Stimulated activated CD4-positive, alpha-beta T cell treated with anti-CD3 and anti-CD28 coated beads, TNF-alpha, amount 100 ng/mL, for 24 hours (primary cell): ENCODE measurements around the gene PPP1R14C.

Experiments used
- DNase-seq, 3 experiments: peaks; one replicate each; pipeline ENCODE4 v3.0.0-alpha.2; 2020; ENCODE audit warnings: low read depth in 3 of 3

Gene PPP1R14C

DNA sequence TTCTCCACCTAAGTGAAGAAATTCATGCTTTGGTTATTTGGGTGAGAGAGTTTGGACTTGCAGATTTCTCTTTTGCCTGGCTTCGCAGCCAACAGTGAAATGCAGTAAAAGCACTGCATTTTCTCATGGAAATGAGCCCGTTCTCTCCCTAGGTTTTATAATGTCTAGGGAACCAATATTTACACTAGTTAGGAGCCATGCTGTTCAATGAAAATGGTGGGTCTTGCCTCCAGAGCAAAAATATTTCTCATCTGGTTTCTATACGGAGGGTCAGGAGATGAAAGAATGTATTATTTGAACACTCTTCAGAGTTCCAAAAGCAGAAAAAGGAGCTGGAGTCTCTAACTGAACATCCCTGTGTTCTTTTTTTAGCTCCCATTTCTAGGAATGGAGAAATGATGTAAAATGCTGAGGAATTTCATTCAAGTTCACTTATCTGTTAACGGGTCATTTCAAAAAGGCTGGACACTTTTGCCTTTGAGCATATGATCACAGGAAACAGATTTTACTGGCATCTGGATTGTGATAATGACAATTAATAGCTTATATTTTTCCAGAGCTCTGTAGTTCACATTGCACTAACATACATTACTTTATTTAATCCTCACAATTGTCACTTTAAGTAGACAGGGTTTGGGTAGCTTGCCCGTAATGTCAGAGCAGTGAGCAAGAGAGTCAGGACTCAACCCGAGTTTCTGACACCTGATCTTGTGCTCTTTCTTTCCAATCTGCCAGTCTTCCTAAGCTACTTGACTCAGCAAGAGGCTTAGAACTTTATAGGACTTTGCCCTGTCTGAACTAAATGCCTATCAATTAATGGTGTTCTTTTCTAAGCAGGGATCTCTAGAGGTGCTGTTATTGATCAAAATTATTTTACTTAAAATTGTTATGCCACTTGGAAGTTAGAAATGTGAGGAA is 78.0 kb downstream of the PPP1R14C start:
- DNase-seq = no peak

- DNase-seq = no peak
Measured at GRCh38 chr6:150224820-150225219, 82.0 kb downstream of the PPP1R14C start.

GRCh38 chr6:150227281-150227680 is 84.4 kb downstream of the PPP1R14C start:
- no peak for DNase-seq

GRCh38 chr6:150228072-150228733 is 85.4 kb downstream of the PPP1R14C start:
- no peak for DNase-seq

- no peak for DNase-seq
Measured at GRCh38 chr6:150229436-150230163, 86.8 kb downstream of the PPP1R14C start.

- DNase-seq = no peak
Measured at GRCh38 chr6:150230164-150230561, 87.3 kb downstream of the PPP1R14C start.

- DNase-seq = no peak
Measured at GRCh38 chr6:150230832-150231524, 88.1 kb downstream of the PPP1R14C start.

- DNase-seq = no peak
Measured at GRCh38 chr6:150231525-150231850, 88.6 kb downstream of the PPP1R14C start.

DNA sequence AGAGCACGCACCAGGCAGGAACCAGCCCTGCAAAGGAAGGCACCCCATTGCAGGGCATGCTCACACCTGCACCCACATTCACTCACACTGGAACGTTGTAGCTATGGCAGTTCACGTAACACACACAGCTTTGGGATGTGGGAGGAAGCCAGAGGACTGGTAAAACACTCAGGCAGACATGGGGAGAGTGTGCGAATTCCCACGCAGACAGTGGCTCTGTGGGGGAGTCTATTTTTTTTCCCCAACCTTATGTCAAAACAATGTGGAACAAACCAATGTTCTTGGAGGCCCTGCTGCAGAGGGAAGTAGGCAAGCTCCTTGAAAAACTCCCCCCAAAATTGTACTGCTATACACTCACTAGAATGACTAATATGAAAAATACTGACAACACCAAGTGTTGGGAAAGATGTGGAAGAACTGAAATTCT is 91.0 kb downstream of the PPP1R14C start:
- no peak for DNase-seq

GRCh38 chr6:150235218-150235617 is 92.4 kb downstream of the PPP1R14C start:
- no peak for DNase-seq

DNA sequence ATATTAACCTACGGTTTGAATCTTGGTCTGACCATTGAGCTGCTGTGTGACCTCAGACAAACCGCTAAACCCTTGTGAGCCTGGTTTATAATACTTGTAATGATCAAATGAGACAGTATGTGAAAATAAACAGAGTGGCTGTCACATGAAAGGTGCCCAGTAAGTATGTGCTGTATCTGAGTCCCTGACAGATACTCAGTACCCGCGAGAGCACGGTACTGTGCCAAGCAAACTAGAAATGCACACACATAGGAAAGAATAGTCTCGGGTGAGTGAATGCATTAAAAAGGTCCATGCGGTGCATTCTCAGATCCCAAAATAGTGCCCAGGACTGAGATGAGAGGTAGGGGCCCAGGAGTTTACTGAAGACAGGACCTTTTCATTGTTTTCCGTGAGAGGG is 93.3 kb downstream of the PPP1R14C start:
- no peak for DNase-seq

- DNase-seq = no peak
Measured at GRCh38 chr6:150236544-150236943, 93.7 kb downstream of the PPP1R14C start.

DNA sequence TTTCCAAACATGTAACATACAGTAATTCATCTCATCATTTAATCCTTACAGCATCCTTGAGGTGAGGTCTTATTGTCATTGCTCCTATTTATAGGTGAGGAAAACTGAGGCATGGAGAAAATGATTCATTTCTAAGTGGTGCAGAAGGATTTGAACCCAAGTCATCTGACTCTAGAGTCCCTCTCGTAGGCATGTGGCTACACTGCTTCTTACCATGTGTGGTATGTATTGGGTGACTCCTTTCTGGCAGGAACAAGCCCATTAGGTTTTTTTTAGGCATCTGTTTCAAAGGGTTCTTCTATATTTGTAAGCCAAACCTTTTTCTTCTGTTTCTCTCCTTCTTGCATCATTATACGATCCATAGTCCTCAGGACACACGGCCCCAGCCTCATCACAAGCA is 94.8 kb downstream of the PPP1R14C start:
- no peak for DNase-seq

- no peak for DNase-seq
Measured at GRCh38 chr6:150238336-150238741, 95.5 kb downstream of the PPP1R14C start.

- no peak for DNase-seq
Measured at GRCh38 chr6:150238846-150239407, 96.1 kb downstream of the PPP1R14C start.

- DNase-seq = peak; percentile 18 to 59 (median 45)
Measured at GRCh38 chr6:150241756-150242155, 98.9 kb downstream of the PPP1R14C start.

GRCh38 chr6:150243620-150244314 is 100.9 kb downstream of the PPP1R14C start:
- no peak for DNase-seq

GRCh38 chr6:150245148-150245935 is 102.5 kb downstream of the PPP1R14C start:
- no peak for DNase-seq

DNA sequence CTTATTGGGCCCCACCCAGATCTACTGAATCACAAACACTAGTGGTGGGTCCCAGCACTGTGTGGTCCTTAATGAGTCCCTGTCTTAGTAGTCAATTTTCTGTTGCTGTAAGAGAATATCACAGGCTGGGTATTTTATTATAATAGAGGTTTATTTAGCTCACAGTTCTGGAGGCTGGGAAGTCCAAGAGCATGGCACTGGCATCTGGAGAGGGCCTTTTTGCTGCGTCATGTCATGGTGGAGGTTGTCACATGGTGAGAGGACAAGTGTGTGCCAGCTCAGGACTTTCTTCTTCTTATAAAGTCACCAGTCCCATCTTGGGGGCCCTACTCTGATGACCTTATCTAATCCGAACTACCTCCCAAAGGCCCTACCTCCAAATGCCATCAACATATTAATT is 105.0 kb downstream of the PPP1R14C start:
- no peak for DNase-seq

DNA sequence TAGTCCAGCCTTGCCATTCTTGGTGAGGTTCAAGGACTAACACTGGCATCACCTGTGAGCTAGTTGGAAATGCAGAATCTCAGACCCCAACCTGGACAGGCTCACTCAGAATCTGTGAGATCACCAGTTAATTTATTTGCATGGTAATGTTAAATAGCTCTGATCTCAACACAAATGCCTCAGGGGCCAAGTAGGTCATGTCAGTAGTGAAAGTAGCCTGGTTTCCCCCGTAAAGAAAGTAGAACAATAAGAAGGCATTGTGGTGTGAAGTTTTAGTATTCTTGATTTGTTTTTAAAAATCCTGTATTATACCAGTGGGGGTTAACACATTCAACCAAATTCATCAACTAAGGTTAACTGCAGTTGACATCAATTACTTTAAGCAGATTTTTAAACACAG is 105.5 kb downstream of the PPP1R14C start:
- no peak for DNase-seq
